HG03064 (cell line): Measurements from ENCODE around the gene NOXO1.
A peak's percentile ranks its signal among the peaks of the same experiment; 100 is the strongest.
"Not testable (repeated sequence)": the region's sequence is repeated elsewhere in the genome, so short reads cannot be mapped to it uniquely, and the experiment has no call there.

ENCODE experiments used
- ATAC-seq: cut with Tn5 transposase; IDR thresholded peaks from one replicate; pipeline ENCODE4 v1.9.1; 2021; ENCODE audit warnings: low read depth; ENCODE audit not compliant: unreplicated experiment

Gene NOXO1

GRCh38 chr16:1942810-1943726, 38.2 kb downstream of the NOXO1 start, which contains the start of gene MSRB1:
TSS of gene MSRB1 (minus strand) at chr16:1943199. CDS start at chr16:1943156, 43 bp downstream.
- peak; percentile 77 for ATAC-seq

- no peak for ATAC-seq
Measured at GRCh38 chr16:1942047-1942809, 39.0 kb downstream of the NOXO1 start.

- ATAC-seq = no peak
Measured at GRCh38 chr16:1941162-1942046, 39.9 kb downstream of the NOXO1 start.

DNA sequence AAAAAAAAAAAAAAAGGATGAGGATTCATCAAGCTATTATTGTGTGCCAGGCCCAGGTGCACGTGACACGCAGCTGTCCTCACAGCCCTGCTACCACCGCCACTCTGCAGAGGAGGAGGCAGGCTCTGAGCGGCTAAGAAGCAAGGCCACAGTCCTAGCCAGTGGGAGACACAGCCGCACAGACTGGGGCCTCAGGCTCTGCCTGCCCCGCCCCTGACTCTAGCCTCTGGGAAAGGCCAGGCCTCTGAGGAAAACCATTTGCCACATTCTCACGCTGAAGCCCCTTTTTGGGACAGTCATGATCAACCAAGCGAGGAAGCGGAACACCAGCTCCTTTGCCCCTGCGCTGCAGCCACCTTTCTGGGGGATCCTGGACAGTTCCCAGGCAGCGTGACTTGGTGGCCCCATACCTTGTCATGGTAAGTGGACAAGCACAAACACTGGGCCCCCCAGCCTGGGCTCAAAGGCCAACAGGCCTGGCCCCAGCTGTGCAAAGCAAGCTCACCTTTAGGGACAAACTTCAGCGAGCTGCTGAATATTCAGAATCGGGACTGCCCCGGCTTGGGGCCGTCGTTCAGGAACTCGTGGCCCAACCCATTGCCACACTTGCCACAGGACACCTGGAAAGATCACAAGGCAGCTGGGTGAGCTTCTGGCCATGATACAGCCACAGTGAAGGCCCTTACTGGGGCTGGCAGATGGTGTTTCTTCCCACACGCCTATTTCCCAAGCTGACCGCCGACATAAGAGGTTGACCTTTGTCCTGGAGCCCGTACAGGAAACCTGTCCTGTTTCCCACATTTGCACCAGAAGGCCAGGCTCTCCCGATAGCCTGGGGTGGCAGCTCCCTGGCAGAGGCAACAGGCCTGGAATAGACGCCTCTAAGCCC, 40.8 kb downstream of the NOXO1 start:
- ATAC-seq = no peak

GRCh38 chr16:1939833-1940232, 41.4 kb downstream of the NOXO1 start:
- ATAC-seq = not testable (repeated sequence)

- no peak for ATAC-seq
Measured at GRCh38 chr16:1938910-1939309, 42.4 kb downstream of the NOXO1 start.

DNA sequence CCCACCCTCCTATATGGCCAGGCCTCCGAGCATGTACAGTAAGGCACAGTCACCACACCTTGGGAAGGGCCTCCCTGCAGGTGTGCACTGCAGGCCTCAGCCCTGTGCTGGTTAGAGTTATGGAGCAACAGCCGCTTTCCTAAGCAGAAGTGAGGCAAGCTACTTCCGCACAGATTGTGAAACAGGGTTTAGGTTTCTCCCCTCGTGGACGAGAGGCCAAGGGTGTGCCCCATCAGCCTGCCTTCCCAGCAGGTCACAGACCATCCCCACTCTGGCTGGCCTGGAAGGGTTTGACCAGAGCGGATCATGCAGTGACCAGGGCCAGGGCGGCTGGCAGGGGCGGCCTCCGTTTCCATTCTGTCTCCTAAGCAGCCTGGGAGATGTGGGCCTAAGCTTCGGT, 43.0 kb downstream of the NOXO1 start:
- no peak for ATAC-seq

DNA sequence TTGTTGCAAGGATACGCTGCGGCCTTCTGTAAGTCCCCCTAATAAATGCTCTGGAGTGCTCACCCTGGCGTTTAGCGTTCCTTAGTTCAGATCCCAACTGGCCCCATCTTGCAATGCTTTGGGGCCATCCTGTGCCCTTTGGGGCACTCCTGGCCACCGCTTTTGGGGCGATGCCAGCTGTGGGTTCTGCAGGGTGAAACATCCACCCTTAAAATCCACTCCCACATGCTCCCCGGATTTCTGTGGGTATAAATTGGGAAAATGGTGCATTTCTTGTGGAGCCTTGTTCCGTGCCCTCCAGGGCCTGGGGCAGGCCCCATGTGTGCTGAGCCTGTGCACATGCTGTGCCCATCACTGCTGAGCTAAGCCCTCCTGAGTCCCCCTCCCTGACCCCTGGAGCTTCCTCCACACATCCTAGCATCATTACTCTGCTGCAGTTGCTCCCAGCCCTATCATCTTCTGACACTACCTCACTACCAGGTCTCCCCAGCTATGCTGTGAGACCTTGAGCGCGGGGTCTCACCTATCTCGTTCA, 44.3 kb downstream of the NOXO1 start:
- ATAC-seq = no peak

- ATAC-seq = no peak
Measured at GRCh38 chr16:1933097-1933661, 48.1 kb downstream of the NOXO1 start.

DNA sequence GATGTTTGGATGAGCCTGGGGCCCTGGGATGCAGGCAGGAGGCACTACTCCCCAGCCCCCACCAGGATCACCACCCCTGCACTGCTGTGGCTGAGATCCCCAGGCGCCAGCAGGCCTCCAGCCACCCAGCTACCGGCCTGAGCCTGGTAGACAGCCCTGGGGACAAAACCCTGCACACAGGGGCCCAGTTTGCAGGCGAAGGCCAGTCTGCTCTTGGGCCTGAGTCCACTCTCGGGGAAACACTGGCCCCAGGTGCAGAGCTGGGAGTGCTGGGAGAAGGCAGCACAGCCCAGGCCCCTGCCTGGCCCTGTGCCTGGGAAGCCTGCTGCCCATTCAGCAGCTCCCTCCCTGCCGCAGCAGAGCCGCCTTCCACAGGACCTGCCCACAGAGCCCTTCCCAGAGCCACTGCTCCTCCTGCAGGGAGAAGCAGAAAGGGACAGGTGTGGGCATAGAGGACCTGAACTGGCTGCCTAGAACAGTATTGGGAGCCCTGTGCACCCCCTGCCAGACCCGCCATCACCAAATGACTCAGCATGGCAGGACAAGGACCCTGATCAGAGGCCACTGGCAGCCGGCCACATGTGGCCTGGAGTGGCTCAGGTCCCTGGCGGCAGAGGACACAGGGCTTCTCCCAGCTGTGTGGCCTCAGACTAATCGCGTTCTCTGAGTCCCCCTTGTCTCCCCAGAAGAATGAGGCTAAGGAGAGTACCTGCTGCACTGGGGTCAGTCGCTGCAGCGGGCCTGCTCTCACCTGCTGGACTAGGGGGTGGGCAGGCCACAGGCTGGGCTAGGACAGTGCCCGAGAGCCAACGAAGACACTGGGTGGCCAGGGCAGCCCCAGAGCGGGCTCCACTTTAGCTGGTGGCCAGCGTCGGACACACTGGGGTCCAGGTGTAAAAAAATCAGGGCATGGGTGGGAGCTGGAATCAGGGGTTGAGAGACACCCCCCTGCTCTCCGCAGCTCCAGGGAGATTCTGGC, 48.9 kb downstream of the NOXO1 start:
- ATAC-seq = no peak

GRCh38 chr16:1930338-1930720, 50.9 kb downstream of the NOXO1 start:
- no peak for ATAC-seq

- ATAC-seq = peak; percentile 82
Measured at GRCh38 chr16:1929578-1930337, 51.5 kb downstream of the NOXO1 start.

GRCh38 chr16:1929105-1929504, 52.2 kb downstream of the NOXO1 start:
- no peak for ATAC-seq
